HEK293T (cell line): Measurements from ENCODE around the gene GABRG3.

Source experiments
- ARNT ChIP-seq: fragments of 450-650 bp; IDR thresholded peaks from 2 replicates; pipeline ENCODE4 v1.6.1; 2017; ENCODE audit warnings: mild to moderate bottlenecking
- FOXA1 ChIP-seq: fragments of 450-650 bp; IDR thresholded peaks from 2 replicates; pipeline ENCODE4 v1.6.1; 2016; ENCODE audit warnings: mild to moderate bottlenecking
- FOXM1 ChIP-seq: fragments of 450-650 bp; IDR thresholded peaks from 2 replicates; pipeline ENCODE4 v1.6.1; 2017; ENCODE audit warnings: mild to moderate bottlenecking, borderline replicate concordance
- HDGF ChIP-seq: fragments of 450-650 bp; IDR thresholded peaks from 2 replicates; pipeline ENCODE4 v1.6.1; 2017; ENCODE audit warnings: antibody characterized with exemption, borderline replicate concordance
- SP1 ChIP-seq: fragments of 450-650 bp; IDR thresholded peaks from 2 replicates; pipeline ENCODE4 v1.6.1; 2017
- SUZ12 ChIP-seq: fragments of 450-650 bp; IDR thresholded peaks from 2 replicates; pipeline ENCODE4 v1.6.1; 2016; ENCODE audit warnings: mild to moderate bottlenecking
- TARDBP ChIP-seq: fragments of 450-650 bp; IDR thresholded peaks from 2 replicates; pipeline ENCODE4 v1.6.1; 2016
- ZNF384 ChIP-seq: fragments of 450-650 bp; IDR thresholded peaks from 2 replicates; pipeline ENCODE4 v1.6.1; 2016

- TF ChIP-seq FOXM1 (no peak), FOXA1 (no peak), SUZ12 (no peak), ARNT (no peak), SP1 (no peak), TARDBP (no peak), ZNF384 (no peak), HDGF (no peak)
These were observed 425.5 kb downstream of the GABRG3 start for GRCh38 chr15:27396521-27396920.
